HCT116 (cell line): Measurements from ENCODE around the gene DAGLA.

Source experiments
- CTCF ChIP-seq, 3 experiments: fragments of 200-600 bp in 1 of 3; sonication (generic) in 1 of 3; IDR thresholded peaks in 2 of 3; conservative IDR thresholded peaks in 1 of 3; 2 replicates each; pipeline ENCODE4 v1.5.1; 2012 to 2017; ENCODE audit warnings: low read depth in 2 of 3, low read length in 2 of 3, antibody characterized with exemption in 1 of 3, borderline replicate concordance in 1 of 3, control low read depth in 1 of 3, mild to moderate bottlenecking in 1 of 3, mixed read lengths in 1 of 3, mixed run types in 1 of 3, moderate library complexity in 1 of 3; ENCODE audit not compliant: insufficient read depth in 1 of 3
- ELF1 ChIP-seq: IDR thresholded peaks from 2 replicates; pipeline ENCODE4 v1.6.1; 2012; ENCODE audit warnings: low read depth, borderline replicate concordance
- EZH2 ChIP-seq: fragments of 200-600 bp; sonication (generic); IDR thresholded peaks from 2 replicates; pipeline ENCODE4 v1.6.1; 2017; ENCODE audit warnings: antibody characterized with exemption, mixed run types
- POLR2AphosphoS5 ChIP-seq: IDR thresholded peaks from 2 replicates; pipeline ENCODE4 v1.6.1; 2011; ENCODE audit warnings: mild to moderate bottlenecking, low read depth, low read length, moderate library complexity

GRCh38 chr11:61725781-61726231 lies 45.6 kb downstream of the DAGLA start:
- no peak for TF ChIP-seq EZH2
- no peak for TF ChIP-seq CTCF (IDR thresholded peaks at IDR 0.05 in 2 of 3, conservative IDR thresholded peaks at IDR 0.05 in 1 of 3; ENCODE audit: borderline replicate concordance in 1 of 3, insufficient read depth in 1 of 3, low read depth in 2 of 3, low read length in 2 of 3)
- no peak for TF ChIP-seq POLR2AphosphoS5
- TF ChIP-seq ELF1 = no peak
